Ishikawa (cell line): ENCODE data around the gene DAB1.

Source experiments
- CEBPB ChIP-seq: IDR thresholded peaks from 2 replicates; pipeline ENCODE4 v1.6.1; 2012
- CREB1 ChIP-seq: IDR thresholded peaks from 2 replicates; pipeline ENCODE4 v1.6.1; 2012; ENCODE audit warnings: low read depth
- EGR1 ChIP-seq: IDR thresholded peaks from 2 replicates; pipeline ENCODE4 v1.6.1; 2012
- EP300 ChIP-seq: IDR thresholded peaks from 2 replicates; pipeline ENCODE4 v1.6.1; 2012; ENCODE audit warnings: borderline replicate concordance
- FOXM1 ChIP-seq: IDR thresholded peaks from 2 replicates; pipeline ENCODE4 v1.6.1; 2012; ENCODE audit warnings: low read depth, borderline replicate concordance
- NFIC ChIP-seq: IDR thresholded peaks from 2 replicates; pipeline ENCODE4 v1.6.1; 2012
- RAD21 ChIP-seq: IDR thresholded peaks from 2 replicates; pipeline ENCODE4 v1.6.1; 2012; ENCODE audit warnings: low read depth
- TAF1 ChIP-seq: IDR thresholded peaks from 2 replicates; pipeline ENCODE4 v1.6.1; 2012; ENCODE audit warnings: low read depth, mild to moderate bottlenecking
- TCF12 ChIP-seq: IDR thresholded peaks from 2 replicates; pipeline ENCODE4 v1.6.1; 2012; ENCODE audit warnings: low read depth
- TEAD4 ChIP-seq: IDR thresholded peaks from 2 replicates; pipeline ENCODE4 v1.6.1; 2012
- YY1 ChIP-seq: IDR thresholded peaks from 2 replicates; pipeline ENCODE4 v1.6.1; 2012; ENCODE audit warnings: low read depth
- ZBTB7A ChIP-seq: IDR thresholded peaks from 2 replicates; pipeline ENCODE4 v1.6.1; 2012; ENCODE audit warnings: low read depth
- TF ChIP-seq, protein P1 (sequence below): IDR thresholded peaks from 2 replicates; pipeline ENCODE4 v1.6.1; 2012; ENCODE audit warnings: low read depth, mild to moderate bottlenecking
- TF ChIP-seq, protein P2 (sequence below): IDR thresholded peaks from 2 replicates; pipeline ENCODE4 v1.6.1; 2012
- TF ChIP-seq, protein P3 (sequence below): IDR thresholded peaks from 2 replicates; pipeline ENCODE4 v1.6.1; 2012

The DAB1 gene

DNA sequence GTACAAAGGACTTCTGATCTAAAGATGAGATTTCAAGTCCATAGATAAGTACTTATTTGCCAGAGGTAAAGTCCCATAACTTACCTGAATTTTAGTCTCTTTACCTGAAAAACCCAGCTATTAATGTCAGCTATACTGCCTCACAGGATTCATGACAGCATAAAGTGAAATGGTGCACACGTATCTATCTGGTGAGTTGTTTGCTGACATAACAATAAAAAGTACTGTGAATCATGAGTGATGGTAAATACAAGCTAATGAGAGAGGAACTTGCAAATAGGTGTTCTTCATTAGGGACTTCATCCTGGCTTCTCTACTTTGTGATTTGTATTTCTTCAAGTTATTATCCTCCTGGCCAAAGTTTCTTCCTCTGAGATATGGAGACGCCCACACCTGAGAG is 233.0 kb downstream of the DAB1 start:
- no peak for TF ChIP-seq TEAD4
- no peak for TF ChIP-seq TAF1
- TF ChIP-seq CREB1: no peak
- TF ChIP-seq, protein P1, sequence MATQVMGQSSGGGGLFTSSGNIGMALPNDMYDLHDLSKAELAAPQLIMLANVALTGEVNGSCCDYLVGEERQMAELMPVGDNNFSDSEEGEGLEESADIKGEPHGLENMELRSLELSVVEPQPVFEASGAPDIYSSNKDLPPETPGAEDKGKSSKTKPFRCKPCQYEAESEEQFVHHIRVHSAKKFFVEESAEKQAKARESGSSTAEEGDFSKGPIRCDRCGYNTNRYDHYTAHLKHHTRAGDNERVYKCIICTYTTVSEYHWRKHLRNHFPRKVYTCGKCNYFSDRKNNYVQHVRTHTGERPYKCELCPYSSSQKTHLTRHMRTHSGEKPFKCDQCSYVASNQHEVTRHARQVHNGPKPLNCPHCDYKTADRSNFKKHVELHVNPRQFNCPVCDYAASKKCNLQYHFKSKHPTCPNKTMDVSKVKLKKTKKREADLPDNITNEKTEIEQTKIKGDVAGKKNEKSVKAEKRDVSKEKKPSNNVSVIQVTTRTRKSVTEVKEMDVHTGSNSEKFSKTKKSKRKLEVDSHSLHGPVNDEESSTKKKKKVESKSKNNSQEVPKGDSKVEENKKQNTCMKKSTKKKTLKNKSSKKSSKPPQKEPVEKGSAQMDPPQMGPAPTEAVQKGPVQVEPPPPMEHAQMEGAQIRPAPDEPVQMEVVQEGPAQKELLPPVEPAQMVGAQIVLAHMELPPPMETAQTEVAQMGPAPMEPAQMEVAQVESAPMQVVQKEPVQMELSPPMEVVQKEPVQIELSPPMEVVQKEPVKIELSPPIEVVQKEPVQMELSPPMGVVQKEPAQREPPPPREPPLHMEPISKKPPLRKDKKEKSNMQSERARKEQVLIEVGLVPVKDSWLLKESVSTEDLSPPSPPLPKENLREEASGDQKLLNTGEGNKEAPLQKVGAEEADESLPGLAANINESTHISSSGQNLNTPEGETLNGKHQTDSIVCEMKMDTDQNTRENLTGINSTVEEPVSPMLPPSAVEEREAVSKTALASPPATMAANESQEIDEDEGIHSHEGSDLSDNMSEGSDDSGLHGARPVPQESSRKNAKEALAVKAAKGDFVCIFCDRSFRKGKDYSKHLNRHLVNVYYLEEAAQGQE: no peak
- TF ChIP-seq ZBTB7A: no peak
- TF ChIP-seq NFIC: no peak
- TF ChIP-seq, protein P2, sequence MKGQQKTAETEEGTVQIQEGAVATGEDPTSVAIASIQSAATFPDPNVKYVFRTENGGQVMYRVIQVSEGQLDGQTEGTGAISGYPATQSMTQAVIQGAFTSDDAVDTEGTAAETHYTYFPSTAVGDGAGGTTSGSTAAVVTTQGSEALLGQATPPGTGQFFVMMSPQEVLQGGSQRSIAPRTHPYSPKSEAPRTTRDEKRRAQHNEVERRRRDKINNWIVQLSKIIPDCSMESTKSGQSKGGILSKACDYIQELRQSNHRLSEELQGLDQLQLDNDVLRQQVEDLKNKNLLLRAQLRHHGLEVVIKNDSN: no peak
- no peak for TF ChIP-seq EP300
- no peak for TF ChIP-seq EGR1
- TF ChIP-seq TCF12: no peak
- TF ChIP-seq FOXM1: no peak
- no peak for TF ChIP-seq CEBPB
- TF ChIP-seq, protein P3, sequence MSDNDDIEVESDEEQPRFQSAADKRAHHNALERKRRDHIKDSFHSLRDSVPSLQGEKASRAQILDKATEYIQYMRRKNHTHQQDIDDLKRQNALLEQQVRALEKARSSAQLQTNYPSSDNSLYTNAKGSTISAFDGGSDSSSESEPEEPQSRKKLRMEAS: no peak

DNA sequence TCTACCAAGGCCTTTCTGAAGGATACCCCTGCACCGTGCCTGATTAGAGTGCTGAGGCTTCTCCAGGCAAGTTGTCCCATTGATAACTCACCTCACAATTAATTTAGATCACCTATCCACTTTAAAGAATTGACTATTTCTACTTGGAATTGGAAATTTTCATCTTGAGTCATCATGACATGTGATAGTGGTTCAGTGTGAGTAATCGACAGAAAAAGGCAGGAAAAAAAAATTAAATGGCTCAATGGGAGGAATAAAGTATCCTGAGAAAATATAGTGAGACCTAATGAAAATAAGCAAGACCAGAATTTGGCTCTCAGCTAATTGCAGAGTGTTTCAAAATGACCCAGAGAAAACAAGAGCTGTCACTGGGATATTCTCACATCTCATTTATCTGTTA is 235.7 kb downstream of the DAB1 start:
- TF ChIP-seq EP300 (no peak), CREB1 (no peak), TAF1 (no peak), FOXM1 (no peak), RAD21 (no peak), ZBTB7A (no peak), TCF12 (no peak), YY1 (no peak), CEBPB (no peak), EGR1 (no peak), NFIC (no peak), TEAD4 (no peak)
- TF ChIP-seq, protein P1: no peak
- TF ChIP-seq, protein P2: no peak
- TF ChIP-seq, protein P3: no peak

DNA sequence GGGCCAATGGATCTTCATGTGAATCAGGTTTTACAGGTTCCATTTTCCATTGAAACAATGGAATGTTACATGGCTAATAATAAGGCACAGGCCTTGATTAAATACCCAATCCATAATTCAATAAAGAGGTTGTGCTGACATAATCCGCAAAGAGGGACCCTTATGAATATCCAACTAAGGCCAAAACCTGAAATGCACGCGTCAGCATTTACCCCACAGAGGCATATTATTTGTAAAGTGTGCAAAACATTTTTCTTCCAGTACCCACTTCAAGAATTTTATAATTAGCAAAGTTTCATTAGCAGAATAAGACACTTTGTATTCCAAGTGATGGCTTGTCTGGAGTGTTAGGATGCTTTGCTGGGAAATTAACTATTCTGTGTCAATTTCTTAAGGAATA is 237.4 kb downstream of the DAB1 start:
- TF ChIP-seq EP300 (no peak), CREB1 (no peak), TCF12 (no peak), EGR1 (no peak), RAD21 (no peak), CEBPB (no peak)
- TF ChIP-seq, protein P2: no peak
- TF ChIP-seq, protein P1: no peak

DNA sequence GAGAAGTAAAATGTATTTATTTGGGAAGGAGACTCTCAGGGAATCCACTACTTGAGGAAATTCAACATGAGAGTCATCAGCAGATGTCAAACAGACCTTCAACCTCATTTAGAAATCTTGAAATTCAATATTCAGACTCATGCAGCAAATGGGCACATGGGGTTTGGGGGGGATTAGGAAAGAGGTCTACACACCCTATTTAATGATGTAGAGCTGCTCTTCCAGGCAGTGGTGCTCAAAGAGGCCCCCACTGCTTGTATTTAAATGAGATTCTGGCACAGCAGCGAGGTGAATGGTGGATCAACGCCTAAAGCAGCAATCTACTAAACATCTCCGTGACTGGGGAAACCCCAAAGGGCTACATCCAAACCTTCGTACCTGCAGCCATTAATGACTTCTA is 244.9 kb downstream of the DAB1 start:
- no peak for TF ChIP-seq RAD21
- no peak for TF ChIP-seq TCF12
- no peak for TF ChIP-seq ZBTB7A
- no peak for TF ChIP-seq EGR1
- TF ChIP-seq, protein P3: no peak
- TF ChIP-seq CREB1: no peak
- no peak for TF ChIP-seq CEBPB
